ENCODE results near the gene C1QTNF4.

The C1QTNF4 gene

GRCh38 chr11:47592970-47593369, 1.2 kb downstream of the C1QTNF4 start:
- DNase-seq (ENCODE audit: low read depth): no peak

GRCh38 chr11:47592251-47592650, 2.0 kb downstream of the C1QTNF4 start:
- DNase-seq (ENCODE audit: low read depth): no peak

- DNase-seq (ENCODE audit: low read depth): no peak
These were observed 2.4 kb downstream of the C1QTNF4 start for GRCh38 chr11:47591764-47592163.

GRCh38 chr11:47589977-47590861, 4.0 kb downstream of the C1QTNF4 start:
- DNase-seq (ENCODE audit: low read depth): no peak

- DNase-seq (ENCODE audit: low read depth): no peak
These were observed 4.6 kb downstream of the C1QTNF4 start for GRCh38 chr11:47589584-47589976.

GRCh38 chr11:47589118-47589517, 5.1 kb downstream of the C1QTNF4 start:
- DNase-seq (ENCODE audit: low read depth): no peak

GRCh38 chr11:47587723-47588326, 6.4 kb downstream of the C1QTNF4 start:
- no peak for DNase-seq (ENCODE audit: low read depth)

GRCh38 chr11:47587039-47587716, 7.0 kb downstream of the C1QTNF4 start:
- no peak for DNase-seq (ENCODE audit: low read depth)

GRCh38 chr11:47586098-47586855, 7.9 kb downstream of the C1QTNF4 start, which contains the start of gene FAM180B:
Gene FAM180B, plus strand, starts transcription at chr11:47586678. Its CDS starts 91 bp downstream, at chr11:47586769.
- no peak for DNase-seq (ENCODE audit: low read depth)

GRCh38 chr11:47583844-47584243, 10.4 kb downstream of the C1QTNF4 start:
- no peak for DNase-seq (ENCODE audit: low read depth)

- DNase-seq (ENCODE audit: low read depth): peak; percentile 84
These were observed 15.4 kb downstream of the C1QTNF4 start, which contains the start of the genes KBTBD4 and NDUFS3 for GRCh38 chr11:47578524-47579494. Gene KBTBD4, minus strand, starts transcription at chr11:47578970. Its CDS starts 19 bp downstream, at chr11:47578951. Gene NDUFS3, plus strand, starts transcription at chr11:47579074. Its CDS starts 18 bp downstream, at chr11:47579092.

GRCh38 chr11:47577460-47578041, 16.7 kb downstream of the C1QTNF4 start:
- no peak for DNase-seq (ENCODE audit: low read depth)

- DNase-seq (ENCODE audit: low read depth): no peak
These were observed 20.9 kb downstream of the C1QTNF4 start for GRCh38 chr11:47573321-47573720.

- DNase-seq (ENCODE audit: low read depth): no peak
These were observed 21.4 kb downstream of the C1QTNF4 start for GRCh38 chr11:47572715-47573255.

- DNase-seq (ENCODE audit: low read depth): no peak
These were observed 22.3 kb downstream of the C1QTNF4 start for GRCh38 chr11:47571895-47572294.

GRCh38 chr11:47571357-47571729, 22.9 kb downstream of the C1QTNF4 start:
- no peak for DNase-seq (ENCODE audit: low read depth)

- DNase-seq (ENCODE audit: low read depth): no peak
These were observed 23.4 kb downstream of the C1QTNF4 start for GRCh38 chr11:47570651-47571356.

- no peak for DNase-seq (ENCODE audit: low read depth)
These were observed 24.6 kb downstream of the C1QTNF4 start for GRCh38 chr11:47569646-47570045.

- no peak for DNase-seq (ENCODE audit: low read depth)
These were observed 28.0 kb downstream of the C1QTNF4 start for GRCh38 chr11:47566149-47566698.
